Measurements from ENCODE around the gene USP28.
A peak's percentile ranks its signal among the peaks of the same experiment; 100 is the strongest.

The USP28 gene

GRCh38 chr11:113818426-113818825, 56.9 kb downstream of the USP28 start:
- Histone ChIP-seq H3K4me3 (ENCODE audit: low read depth, low read length) (no peak overlapping the region), H3K27ac (ENCODE audit: extremely low read depth, low read depth, low read length) (no peak overlapping the region), H3K4me1 (ENCODE audit: control insufficient read depth, insufficient read depth, low read length) (no peaks in the 10 kb centered on the region), H3K36me3 (ENCODE audit: control insufficient read depth in 2 of 2, insufficient read depth in 1 of 2, low read length in 2 of 2) (peaks cover 7 to 70% of the 10 kb centered on the region in 2 experiments), H3K9me3 (ENCODE audit: control insufficient read depth, insufficient read depth, low read depth, low read length) (no peaks in the 10 kb centered on the region)
- TF ChIP-seq ZNF280C (tag by site-specific recombination; IDR thresholded peaks at IDR 0.05) (no peak), ZNF19 (tag by site-specific recombination; IDR thresholded peaks at IDR 0.05; ENCODE audit: low read depth) (no peak), MZF1 (tag by site-specific recombination; IDR thresholded peaks at IDR 0.05; ENCODE audit: borderline replicate concordance) (no peak), ZNF16 (tag by site-specific recombination; IDR thresholded peaks at IDR 0.05; ENCODE audit: low read depth) (no peak), ZNF629 (tag by site-specific recombination; IDR thresholded peaks at IDR 0.05) (0 out of 2 replicates have a peak, but pooled peaks have one; percentile 36), YY1 (tag by site-specific recombination; IDR thresholded peaks at IDR 0.05) (no peak), FEZF1 (tag by site-specific recombination; IDR thresholded peaks at IDR 0.05) (no peak), HOXA7 (CRISPR knock-in tag; IDR thresholded peaks at IDR 0.05; ENCODE audit: borderline replicate concordance) (no peak), GLIS1 (tag by site-specific recombination; IDR thresholded peaks at IDR 0.05) (peak; percentile 15; the same call in 1 of the 2 replicates), ZNF555 (tag by site-specific recombination; conservative IDR thresholded peaks at IDR 0.05) (no peak), ZNF707 (tag by site-specific recombination; IDR thresholded peaks at IDR 0.05) (no peak), SP3 (tag by site-specific recombination; IDR thresholded peaks at IDR 0.05) (no peak)
- TF ChIP-seq, protein P1, sequence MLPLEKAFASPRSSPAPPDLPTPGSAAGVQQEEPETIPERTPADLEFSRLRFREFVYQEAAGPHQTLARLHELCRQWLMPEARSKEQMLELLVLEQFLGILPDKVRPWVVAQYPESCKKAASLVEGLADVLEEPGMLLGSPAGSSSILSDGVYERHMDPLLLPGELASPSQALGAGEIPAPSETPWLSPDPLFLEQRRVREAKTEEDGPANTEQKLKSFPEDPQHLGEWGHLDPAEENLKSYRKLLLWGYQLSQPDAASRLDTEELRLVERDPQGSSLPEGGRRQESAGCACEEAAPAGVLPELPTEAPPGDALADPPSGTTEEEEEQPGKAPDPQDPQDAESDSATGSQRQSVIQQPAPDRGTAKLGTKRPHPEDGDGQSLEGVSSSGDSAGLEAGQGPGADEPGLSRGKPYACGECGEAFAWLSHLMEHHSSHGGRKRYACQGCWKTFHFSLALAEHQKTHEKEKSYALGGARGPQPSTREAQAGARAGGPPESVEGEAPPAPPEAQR (tag by site-specific recombination; IDR thresholded peaks at IDR 0.05): no peak
- TF ChIP-seq, protein P2, sequence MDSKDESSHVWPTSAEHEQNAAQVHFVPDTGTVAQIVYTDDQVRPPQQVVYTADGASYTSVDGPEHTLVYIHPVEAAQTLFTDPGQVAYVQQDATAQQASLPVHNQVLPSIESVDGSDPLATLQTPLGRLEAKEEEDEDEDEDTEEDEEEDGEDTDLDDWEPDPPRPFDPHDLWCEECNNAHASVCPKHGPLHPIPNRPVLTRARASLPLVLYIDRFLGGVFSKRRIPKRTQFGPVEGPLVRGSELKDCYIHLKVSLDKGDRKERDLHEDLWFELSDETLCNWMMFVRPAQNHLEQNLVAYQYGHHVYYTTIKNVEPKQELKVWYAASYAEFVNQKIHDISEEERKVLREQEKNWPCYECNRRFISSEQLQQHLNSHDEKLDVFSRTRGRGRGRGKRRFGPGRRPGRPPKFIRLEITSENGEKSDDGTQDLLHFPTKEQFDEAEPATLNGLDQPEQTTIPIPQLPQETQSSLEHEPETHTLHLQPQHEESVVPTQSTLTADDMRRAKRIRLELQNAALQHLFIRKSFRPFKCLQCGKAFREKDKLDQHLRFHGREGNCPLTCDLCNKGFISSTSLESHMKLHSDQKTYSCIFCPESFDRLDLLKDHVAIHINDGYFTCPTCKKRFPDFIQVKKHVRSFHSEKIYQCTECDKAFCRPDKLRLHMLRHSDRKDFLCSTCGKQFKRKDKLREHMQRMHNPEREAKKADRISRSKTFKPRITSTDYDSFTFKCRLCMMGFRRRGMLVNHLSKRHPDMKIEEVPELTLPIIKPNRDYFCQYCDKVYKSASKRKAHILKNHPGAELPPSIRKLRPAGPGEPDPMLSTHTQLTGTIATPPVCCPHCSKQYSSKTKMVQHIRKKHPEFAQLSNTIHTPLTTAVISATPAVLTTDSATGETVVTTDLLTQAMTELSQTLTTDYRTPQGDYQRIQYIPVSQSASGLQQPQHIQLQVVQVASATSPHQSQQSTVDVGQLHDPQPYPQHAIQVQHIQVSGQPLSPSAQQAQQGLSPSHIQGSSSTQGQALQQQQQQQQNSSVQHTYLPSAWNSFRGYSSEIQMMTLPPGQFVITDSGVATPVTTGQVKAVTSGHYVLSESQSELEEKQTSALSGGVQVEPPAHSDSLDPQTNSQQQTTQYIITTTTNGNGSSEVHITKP (tag by site-specific recombination; IDR thresholded peaks at IDR 0.05): 0 out of 2 replicates have a peak, but pooled peaks have one; percentile 15
- TF ChIP-seq, protein P3, sequence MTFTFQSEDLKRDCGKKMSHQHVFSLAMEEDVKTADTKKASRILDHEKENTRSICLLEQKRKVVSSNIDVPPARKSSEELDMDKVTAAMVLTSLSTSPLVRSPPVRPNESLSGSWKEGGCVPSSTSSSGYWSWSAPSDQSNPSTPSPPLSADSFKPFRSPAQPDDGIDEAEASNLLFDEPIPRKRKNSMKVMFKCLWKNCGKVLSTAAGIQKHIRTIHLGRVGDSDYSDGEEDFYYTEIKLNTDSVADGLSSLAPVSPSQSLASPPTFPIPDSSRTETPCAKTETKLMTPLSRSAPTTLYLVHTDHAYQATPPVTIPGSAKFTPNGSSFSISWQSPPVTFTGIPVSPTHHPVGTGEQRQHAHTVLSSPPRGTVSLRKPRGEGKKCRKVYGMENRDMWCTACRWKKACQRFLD (tag by site-specific recombination; IDR thresholded peaks at IDR 0.05): no peak
- ChIA-PET CTCF (interaction anchor here (0.7 kb wide), 2 partner anchors 13 to 147 kb away, joined by 3 to 4 read pairs; no protein-coding TSS in a partner anchor), POLR2A (no interaction called here)

GRCh38 chr11:113817626-113818025, 57.7 kb downstream of the USP28 start:
- Histone ChIP-seq H3K36me3 (ENCODE audit: control insufficient read depth in 2 of 2, insufficient read depth in 1 of 2, low read length in 2 of 2) (peaks cover 2 to 70% of the 10 kb centered on the region in 2 experiments), H3K4me3 (ENCODE audit: low read depth, low read length) (no peak overlapping the region), H3K9me3 (ENCODE audit: control insufficient read depth, insufficient read depth, low read depth, low read length) (no peaks in the 10 kb centered on the region), H3K27ac (ENCODE audit: extremely low read depth, low read depth, low read length) (no peak overlapping the region), H3K4me1 (ENCODE audit: control insufficient read depth, insufficient read depth, low read length) (no peaks in the 10 kb centered on the region)
- ChIA-PET CTCF (interaction anchor here (0.6 to 3.8 kb wide), 3 partner anchors 11 to 444 kb away, joined by 3 to 28 read pairs (median 4); no protein-coding TSS in a partner anchor), POLR2A (no interaction called here)
- no peak for TF ChIP-seq ZNF529 (tag by site-specific recombination; IDR thresholded peaks at IDR 0.05; ENCODE audit: insufficient replicate concordance)
- no peak for TF ChIP-seq ZNF791 (tag by site-specific recombination; IDR thresholded peaks at IDR 0.05)
- TF ChIP-seq ZNF416 (tag by site-specific recombination; IDR thresholded peaks at IDR 0.05): no peak
- no peak for TF ChIP-seq ZNF777 (tag by site-specific recombination; IDR thresholded peaks at IDR 0.05; ENCODE audit: borderline replicate concordance)
- TF ChIP-seq ZNF792 (tag by site-specific recombination; IDR thresholded peaks at IDR 0.05): no peak
- no peak for TF ChIP-seq ZNF292 (tag by site-specific recombination; IDR thresholded peaks at IDR 0.05; ENCODE audit: borderline replicate concordance, low read depth)
- no peak for TF ChIP-seq ZNF350 (tag by site-specific recombination; IDR thresholded peaks at IDR 0.05)
